ENCODE measurements around the gene EPHB2.

- no peak for TF ChIP-seq EZH2phosphoT487 (IDR thresholded peaks at IDR 0.05; ENCODE audit: borderline replicate concordance, low read depth, low read length)
- no peak for TF ChIP-seq CTCF (conservative IDR thresholded peaks at IDR 0.05; ENCODE audit: low read length)
Measured at GRCh38 chr1:22705586-22705985, 5.1 kb upstream of the EPHB2 start.
